Measurements from ENCODE around the gene NDE1. TPM values are rescaled to one million over a fixed set of nuclear protein-coding genes. Genes with fewer than 3 reads are reported as not detected.
A peak's percentile ranks its signal among the peaks of the same experiment; 100 is the strongest.

Gene NDE1
- total and polyA plus RNA-seq, 2 experiments from 2014 or later: 10.3 to 11.8 TPM

GRCh38 chr16:15642557-15643047 is 7.4 kb upstream of the NDE1 start:
- no peaks in the 10 kb centered on the region for H3K27me3 ChIP-seq
- peaks cover 45% of the 10 kb centered on the region for H3K79me2 ChIP-seq
- H3K4me3 ChIP-seq: peak overlapping the region; percentile 95
- TF ChIP-seq CTCF (IDR thresholded peaks at IDR 0.05; ENCODE audit: poor library complexity) (peak; percentile 43), EZH2 (IDR thresholded peaks at IDR 0.05; ENCODE audit: borderline replicate concordance) (no peak)
- WGBS (ENCODE audit: low lambda C conversion rate, missing lambda C conversion rate): 3% methylated on average over 3 of the region's 23 CpGs
- peak overlapping the region; percentile 92 for H3K27ac ChIP-seq
- no peaks in the 10 kb centered on the region for H3K9me2 ChIP-seq (replicated peaks; ENCODE audit: insufficient read depth)
- H3K36me3 ChIP-seq (replicated peaks; ENCODE audit: insufficient read depth, low read depth): no peaks in the 10 kb centered on the region
- H3K4me2 ChIP-seq: peak overlapping the region; percentile 88
- peaks cover 10% of the 10 kb centered on the region for H3K4me1 ChIP-seq (ENCODE audit: insufficient read depth)
- H2AFZ ChIP-seq: peak overlapping the region; percentile 88
- DNase-seq (ENCODE audit: low spot score): peak; percentile 86
- peaks cover 9% of the 10 kb centered on the region for H4K20me1 ChIP-seq (ENCODE audit: insufficient read depth, poor library complexity, severe bottlenecking)
- H3K9me3 ChIP-seq (ENCODE audit: low read depth): no peaks in the 10 kb centered on the region

DNA sequence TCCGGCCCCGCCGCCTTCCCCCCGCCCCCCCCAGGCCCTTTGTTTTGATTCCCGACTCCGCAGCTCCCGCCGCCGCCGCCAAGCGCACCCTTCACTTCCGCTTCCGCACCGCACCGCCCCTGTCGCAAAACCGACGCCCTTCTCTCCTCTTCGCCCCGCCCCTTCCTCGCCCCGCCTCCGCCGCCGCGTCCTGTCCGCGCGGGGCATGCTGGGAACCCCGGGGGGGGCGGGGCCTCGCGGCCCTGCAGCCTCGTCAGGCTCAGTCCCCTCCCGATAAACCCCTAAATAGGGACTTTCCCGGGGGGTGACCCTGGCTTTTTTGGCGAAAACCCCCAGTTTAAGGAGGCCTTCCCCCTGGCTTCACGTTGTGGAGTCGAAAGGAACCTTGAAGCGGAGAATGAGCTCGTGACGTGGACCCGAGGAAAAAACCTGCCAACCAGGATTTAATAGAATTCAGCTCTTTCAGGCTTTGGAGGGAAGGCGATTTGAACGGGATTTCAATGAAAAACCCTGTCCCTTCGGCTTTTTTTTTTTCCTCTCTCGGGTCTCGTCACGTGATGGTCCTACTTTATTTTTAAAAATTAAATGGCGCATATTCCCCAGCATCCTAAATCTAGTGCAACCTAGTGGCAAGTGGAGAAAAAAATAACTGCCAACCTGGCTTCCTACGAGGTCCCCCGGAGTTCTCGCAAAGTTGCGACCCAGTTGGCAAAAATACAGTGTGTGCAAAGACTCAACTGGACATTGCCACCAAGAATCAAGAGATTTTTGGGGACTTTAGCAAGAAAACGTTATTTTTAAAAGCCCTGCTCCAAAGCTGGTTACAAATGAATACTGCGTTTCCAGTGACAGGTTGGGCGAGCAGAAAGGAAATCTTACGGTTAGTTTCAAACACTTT is 6.7 kb upstream of the NDE1 start, which contains the start of gene MARF1:
Gene MARF1, minus strand, starts transcription at position 107 of the 898 bp plus-strand sequence. CDS start 3,921 bp downstream, outside the sequence.
- Histone ChIP-seq H2AFZ (peak within 1 kb of the TSS; percentile 99), H3K9me3 (ENCODE audit: low read depth) (no peaks in the 10 kb centered on the region)
- WGBS (ENCODE audit: low lambda C conversion rate, missing lambda C conversion rate): 3% methylated on average over 24 of the region's 58 CpGs

DNA sequence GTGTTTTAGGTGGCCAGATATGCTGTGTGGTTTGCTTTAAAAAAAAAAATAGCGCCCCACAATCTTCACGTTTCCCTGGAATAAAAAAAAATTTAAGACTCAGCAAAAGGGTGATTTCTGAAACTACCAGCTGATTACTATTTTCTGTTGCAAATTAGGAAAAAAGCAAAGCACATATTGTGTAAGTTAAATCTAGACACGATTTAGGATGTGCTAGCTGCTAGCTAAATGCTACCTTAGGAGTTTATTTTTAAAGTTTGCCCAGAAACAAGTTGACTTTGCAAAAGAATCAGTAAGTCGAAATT is 6.1 kb upstream of the NDE1 start:
- H3K4me1 ChIP-seq (ENCODE audit: insufficient read depth): peaks cover 10% of the 10 kb centered on the region
- H3K27me3 ChIP-seq: no peaks in the 10 kb centered on the region
- no peaks in the 10 kb centered on the region for H3K36me3 ChIP-seq (replicated peaks; ENCODE audit: insufficient read depth, low read depth)
- peak overlapping the region; percentile 90 for H3K4me2 ChIP-seq
- peaks cover 9% of the 10 kb centered on the region for H4K20me1 ChIP-seq (ENCODE audit: insufficient read depth, poor library complexity, severe bottlenecking)
- no peaks in the 10 kb centered on the region for H3K9me2 ChIP-seq (replicated peaks; ENCODE audit: insufficient read depth)
- WGBS (ENCODE audit: low lambda C conversion rate, missing lambda C conversion rate): 39% methylated on average over 4 of the region's 4 CpGs
- peaks cover 36% of the 10 kb centered on the region for H3K79me2 ChIP-seq
- peak overlapping the region; percentile 99 for H2AFZ ChIP-seq
- H3K4me3 ChIP-seq: peak overlapping the region; percentile 88
- no peaks in the 10 kb centered on the region for H3K9me3 ChIP-seq (ENCODE audit: low read depth)
- DNase-seq (ENCODE audit: low spot score): no peak
- peak overlapping the region; percentile 100 for H3K27ac ChIP-seq
- TF ChIP-seq EZH2 (IDR thresholded peaks at IDR 0.05; ENCODE audit: borderline replicate concordance) (no peak), EZH2phosphoT487 (IDR thresholded peaks at IDR 0.05; ENCODE audit: low read depth, severe bottlenecking, unreplicated experiment) (no peak), CTCF (IDR thresholded peaks at IDR 0.05; ENCODE audit: poor library complexity) (no peak)

More for the DNA sequence above, 6.7 kb upstream of the NDE1 start, which contains the start of gene MARF1:
- Histone ChIP-seq H3K36me3 (replicated peaks; ENCODE audit: insufficient read depth, low read depth) (no peaks in the 10 kb centered on the region), H3K4me2 (peak within 1 kb of the TSS; percentile 90), H3K4me3 (peak within 1 kb of the TSS; percentile 95), H3K27ac (peak within 1 kb of the TSS; percentile 100), H3K4me1 (ENCODE audit: insufficient read depth) (peaks cover 10% of the 10 kb centered on the region), H4K20me1 (ENCODE audit: insufficient read depth, poor library complexity, severe bottlenecking) (peaks cover 9% of the 10 kb centered on the region), H3K79me2 (peaks cover 39% of the 10 kb centered on the region), H3K27me3 (no peaks in the 10 kb centered on the region), H3K9me2 (replicated peaks; ENCODE audit: insufficient read depth) (no peaks in the 10 kb centered on the region)
- TF ChIP-seq EZH2phosphoT487 (IDR thresholded peaks at IDR 0.05; ENCODE audit: low read depth, severe bottlenecking, unreplicated experiment): no peak
- peak; percentile 54 for TF ChIP-seq CTCF (IDR thresholded peaks at IDR 0.05; ENCODE audit: poor library complexity)
- no peak for TF ChIP-seq EZH2 (IDR thresholded peaks at IDR 0.05; ENCODE audit: borderline replicate concordance)
- peak; percentile 98 for DNase-seq (ENCODE audit: low spot score)

Data from hepatocyte (in vitro differentiated cells).